ENCODE measurements around the gene GAB1.

- no peak for TF ChIP-seq POLR2AphosphoS5 (IDR thresholded peaks at IDR 0.05; ENCODE audit: borderline replicate concordance, low read depth, low read length)
- no peak for TF ChIP-seq EZH2 (IDR thresholded peaks at IDR 0.05)
These were observed 122.3 kb downstream of the GAB1 start for GRCh38 chr4:143458966-143459365.
